ENCODE data around the gene CD72.
A peak's percentile ranks its signal among the peaks of the same experiment; 100 is the strongest.
"Not testable (repeated sequence)": the region's sequence is repeated elsewhere in the genome, so short reads cannot be mapped to it uniquely, and the experiment has no call there.

The CD72 gene

GRCh38 chr9:35649431-35650340 lies 31.5 kb upstream of the CD72 start:
- DNase-seq = peak; percentile 64

DNA sequence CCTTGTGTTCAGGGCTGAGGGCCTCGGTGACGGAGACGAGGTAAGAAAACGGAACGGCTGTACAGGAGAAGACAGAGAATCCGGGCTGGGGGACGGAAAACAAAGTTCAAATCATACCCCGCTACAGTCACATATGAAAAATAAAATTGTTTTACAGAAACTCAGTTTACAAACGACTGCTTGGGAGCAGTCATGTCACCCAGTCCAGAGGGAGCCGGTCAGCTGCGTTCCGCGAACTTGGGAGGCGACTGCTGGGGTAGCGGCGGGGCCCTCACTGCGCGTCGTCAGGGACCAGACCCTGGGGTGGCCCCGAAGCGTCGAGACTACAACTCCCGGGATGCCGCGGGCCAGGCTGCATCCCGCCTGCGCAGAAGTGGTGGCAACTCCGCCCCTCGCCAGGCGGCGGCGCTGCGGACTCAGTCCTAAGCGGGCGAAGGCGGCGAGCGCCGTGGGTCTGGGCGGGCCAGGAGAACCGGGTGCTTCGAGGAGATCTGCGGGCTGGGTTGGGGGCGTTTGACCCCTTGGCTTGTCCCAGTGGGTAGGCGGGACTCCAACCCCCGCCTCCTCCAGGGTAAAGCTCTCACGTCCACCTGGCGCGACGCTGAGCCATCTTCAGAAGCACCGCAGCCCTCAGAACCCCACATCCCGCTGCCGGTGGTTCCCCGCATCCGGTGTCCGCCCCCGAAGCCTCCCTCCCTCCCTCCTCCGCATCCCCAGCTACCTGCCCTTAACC lies 28.5 kb upstream of the CD72 start:
- DNase-seq = peak; percentile 94

DNA sequence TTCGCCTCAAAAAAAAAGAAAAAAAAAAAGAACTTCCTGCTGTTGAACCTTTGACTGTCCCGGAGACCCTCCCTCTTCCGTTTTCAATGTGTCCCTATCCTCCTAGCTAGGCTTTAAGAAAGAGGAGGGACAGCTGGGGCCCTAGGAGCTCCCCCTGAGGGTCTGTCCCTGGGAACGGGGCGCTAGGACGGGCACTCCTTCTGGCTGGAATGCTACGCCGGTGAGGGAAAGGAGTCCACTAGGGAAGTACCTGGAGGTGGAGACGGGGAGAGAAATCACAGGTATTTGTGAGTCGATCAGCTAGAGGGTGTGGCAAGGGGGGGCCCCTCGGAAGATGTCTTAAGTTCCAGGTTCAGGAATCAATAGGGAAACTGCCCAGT lies 27.9 kb upstream of the CD72 start:
- no peak for DNase-seq

DNA sequence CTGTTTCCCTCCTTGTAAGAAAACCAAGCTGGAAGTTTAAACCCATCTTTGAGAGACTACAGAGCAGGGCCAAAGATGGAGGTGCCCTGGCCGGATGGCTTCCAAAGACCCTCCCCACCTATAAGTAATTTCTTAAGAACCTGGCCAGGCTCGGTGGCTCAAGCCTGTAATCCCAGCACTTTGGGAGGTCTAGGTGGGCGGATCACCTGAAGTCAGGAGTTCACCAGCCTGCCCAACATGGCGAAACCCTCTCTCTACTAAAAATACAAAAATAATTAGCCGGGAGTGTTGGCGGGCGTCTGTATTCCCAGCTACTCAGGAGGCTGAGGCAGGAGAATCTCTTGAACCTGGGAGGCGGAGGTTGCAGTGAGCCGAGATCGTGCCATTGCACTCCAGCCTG lies 27.5 kb upstream of the CD72 start:
- not testable (repeated sequence) for DNase-seq

DNA sequence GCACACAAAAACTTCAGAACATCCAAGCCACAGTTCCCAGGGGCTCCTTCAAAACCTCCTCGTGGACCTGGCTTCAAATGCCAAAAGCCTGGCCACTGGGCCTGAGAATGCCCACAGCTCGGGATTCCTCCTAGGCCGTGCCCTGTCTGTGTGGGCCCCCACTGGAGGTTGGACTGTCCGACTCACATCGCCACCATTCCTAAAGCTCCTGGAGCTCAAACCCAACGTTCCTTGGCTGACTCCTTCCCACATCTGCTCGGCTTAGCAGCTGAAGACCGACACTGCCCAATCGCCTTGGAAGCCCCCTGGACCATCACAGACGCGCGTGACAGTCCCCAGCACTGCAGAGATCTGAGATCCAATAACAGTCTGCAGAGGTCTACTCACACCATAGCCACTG lies 24.8 kb upstream of the CD72 start:
- DNase-seq = no peak

DNA sequence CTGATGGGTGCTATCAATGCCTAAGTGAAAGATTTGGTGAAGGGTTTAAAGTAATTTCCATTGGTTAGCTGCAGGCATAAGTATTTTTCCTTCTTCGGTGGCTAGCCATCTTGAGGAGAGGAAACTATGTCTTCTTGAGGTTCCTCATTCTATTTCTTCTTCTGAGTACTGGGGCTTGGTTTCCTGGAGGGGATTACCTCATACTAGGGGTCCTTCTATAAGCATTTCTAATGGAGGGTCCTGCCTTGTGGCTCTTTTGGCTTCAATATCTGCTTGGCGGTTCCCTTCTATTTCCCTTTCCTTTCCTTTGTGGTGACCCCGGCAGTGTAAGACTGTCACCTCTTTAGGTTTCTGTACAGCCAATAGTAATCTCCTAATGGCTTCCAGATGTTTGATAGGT lies 23.3 kb upstream of the CD72 start:
- DNase-seq = not testable (repeated sequence)

GRCh38 chr9:35640431-35640830 lies 22.2 kb upstream of the CD72 start:
- DNase-seq = not testable (repeated sequence)

- DNase-seq = no peak
Measured at GRCh38 chr9:35639631-35640030, 21.4 kb upstream of the CD72 start.

DNA sequence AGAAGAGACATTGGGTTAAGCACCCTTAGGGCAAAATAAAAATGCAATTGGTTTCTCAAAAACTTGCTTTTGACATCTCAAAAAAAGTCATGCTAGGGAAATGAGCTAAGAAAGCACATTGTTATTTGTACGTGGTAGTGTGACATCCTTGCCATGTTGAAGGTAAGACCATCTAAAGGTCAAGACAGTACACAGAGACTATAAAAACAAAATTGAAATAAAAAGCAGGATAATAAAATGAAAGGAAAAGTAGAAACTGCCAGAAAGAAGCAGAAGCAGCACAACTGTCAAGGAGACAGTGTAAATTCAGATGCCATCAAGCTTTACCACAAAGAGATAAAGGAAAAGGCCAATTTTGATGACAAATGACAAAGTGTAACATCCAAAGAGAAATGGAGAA lies 21.0 kb upstream of the CD72 start:
- not testable (repeated sequence) for DNase-seq

GRCh38 chr9:35638751-35639150 lies 20.5 kb upstream of the CD72 start:
- peak; percentile 20 for DNase-seq

GRCh38 chr9:35637427-35637955 lies 19.3 kb upstream of the CD72 start:
- not testable (repeated sequence) for DNase-seq

DNA sequence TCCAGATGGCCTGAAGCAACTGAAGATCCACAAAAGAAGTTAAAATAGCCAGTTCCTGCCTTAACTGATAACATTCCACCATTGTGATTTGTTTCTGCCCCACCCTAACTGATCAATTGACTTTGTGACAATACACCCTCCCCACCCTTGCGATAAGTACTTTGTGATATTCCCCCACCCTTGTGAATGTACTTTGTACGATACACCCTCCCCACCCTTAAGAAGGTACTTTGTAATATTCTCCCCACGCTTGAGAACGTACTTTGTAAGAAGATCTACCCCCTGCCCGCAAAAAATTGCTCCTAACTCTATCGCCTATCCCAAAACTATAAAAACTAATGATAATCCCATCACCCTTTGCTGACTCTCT lies 18.6 kb upstream of the CD72 start:
- DNase-seq = not testable (repeated sequence)

DNA sequence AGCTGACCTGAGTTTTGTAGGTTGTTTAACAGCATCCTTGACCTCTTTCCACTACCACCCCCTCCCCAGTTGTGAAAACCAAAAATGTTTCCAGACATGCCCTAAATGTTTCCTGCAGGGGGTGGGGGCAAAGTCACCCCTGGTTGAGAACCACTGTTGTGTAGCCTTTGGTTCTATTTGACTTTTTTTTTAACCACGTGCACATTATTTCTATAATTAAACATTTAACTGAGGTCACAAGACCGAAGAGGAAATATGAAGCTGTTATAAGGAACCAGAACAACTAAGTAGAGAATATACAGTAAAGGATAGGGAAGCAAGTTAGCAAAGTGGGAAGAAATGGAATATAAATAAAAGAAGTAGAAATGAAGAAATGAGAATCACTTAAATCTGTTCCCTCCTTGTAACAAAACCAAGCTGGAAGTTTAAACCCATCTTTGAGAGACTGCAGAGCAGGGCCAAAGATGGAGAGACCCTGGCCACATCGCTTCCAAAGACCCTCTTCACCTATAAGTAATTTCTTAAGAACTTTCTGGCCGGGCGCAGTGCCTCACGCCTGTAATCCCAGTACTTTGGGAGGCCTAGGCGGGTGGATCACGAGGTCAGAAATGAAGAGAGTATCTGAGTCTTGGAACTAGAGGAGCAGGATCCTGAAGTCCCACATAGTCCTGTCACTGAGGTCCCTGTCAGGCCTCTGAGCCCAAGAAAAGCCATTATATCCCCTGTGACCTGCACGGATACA lies 18.1 kb upstream of the CD72 start:
- no peak for DNase-seq

- DNase-seq = no peak
Measured at GRCh38 chr9:35635730-35636129, 17.5 kb upstream of the CD72 start.

GRCh38 chr9:35629597-35629996 lies 11.4 kb upstream of the CD72 start:
- DNase-seq = no peak

GRCh38 chr9:35628389-35628991 lies 10.3 kb upstream of the CD72 start:
- no peak for DNase-seq

DNA sequence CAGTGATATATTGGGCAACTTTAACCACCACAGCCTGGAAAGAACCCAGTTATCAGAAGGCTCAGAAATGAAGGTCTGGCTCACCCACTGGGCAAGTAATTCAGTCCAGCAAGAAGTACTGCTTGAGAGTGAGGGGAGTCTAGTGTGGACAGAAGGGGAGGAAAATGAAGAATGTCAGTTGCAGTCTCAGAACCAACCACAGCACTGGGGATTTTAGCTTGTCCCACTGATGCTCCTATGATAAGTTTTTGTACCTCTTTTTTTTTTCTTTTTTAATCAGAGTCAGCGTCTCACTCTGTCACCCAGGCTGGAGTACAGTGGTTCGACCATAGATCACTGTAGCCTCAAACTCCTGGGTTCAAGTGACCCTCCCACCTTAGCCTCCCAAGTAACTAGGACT lies 9.4 kb upstream of the CD72 start:
- DNase-seq = no peak

GRCh38 chr9:35619800-35620158 lies 1.6 kb upstream of the CD72 start:
- DNase-seq = peak; percentile 47

DNA sequence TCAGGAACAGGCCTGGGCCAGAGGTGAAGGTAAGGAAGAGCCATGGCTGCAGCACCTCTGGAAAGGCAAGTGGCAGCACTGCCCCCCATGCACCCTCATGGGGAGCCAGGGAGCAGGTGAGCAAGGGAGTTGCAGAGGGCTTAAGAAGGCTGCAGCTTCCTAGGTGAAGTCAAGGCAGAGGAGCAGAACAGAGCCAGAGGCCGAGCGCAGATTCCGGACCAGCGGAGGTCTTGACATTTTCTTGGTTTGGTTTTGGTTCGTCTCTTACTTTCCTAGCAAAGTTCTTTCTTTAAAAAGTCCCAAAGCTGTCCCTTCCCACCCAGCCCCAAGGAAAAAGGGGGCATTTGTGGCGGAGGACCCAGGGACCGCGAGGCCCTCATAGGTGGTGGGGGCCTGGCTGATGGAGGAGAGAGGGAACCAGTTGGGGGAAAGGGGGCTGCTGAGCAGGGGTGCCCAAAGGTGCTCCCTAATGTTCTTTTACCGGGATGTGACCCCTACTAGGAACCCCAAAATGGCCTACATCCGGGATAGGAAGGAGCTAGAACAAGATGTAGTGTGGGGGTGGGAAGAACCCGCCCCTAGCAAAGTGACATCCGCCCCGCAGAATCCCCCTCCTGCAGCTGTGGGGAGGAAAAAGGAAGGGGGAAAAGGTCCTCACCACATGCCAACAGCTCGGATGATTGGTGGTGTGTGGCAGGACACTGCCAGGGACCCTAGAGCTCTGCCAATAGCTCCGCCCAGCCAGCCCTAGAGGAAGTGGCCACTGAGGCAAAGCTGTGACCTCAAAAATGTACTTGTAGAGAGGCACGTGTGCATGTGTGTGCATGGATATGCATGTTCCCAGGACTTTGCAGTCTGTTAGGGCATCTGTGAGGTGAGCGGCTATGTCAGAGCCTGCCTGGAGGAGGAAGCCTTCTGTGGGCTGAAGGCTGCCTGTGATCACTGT lies 914 bp upstream of the CD72 start:
- peak; percentile 56 for DNase-seq

DNA sequence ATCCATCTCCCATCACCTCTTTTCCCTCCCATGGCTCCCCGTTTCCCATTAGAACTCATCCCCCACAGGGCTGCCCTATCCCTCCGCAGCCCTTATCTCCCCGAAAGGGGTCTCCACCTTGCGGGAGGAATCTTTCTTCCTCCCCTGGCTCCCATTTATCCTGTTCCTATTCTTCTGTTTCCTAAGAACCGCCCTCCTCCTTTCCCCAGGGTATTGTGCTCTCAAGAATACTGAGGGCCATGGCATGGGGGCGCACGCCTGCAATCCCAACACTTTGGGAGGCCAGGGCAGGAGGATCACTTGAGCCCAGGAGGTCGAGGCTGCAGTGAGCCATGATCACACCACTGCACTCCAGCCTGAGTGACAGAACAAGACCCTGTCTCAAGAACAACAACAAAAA lies 665 bp downstream of the CD72 start:
- no peak for DNase-seq

DNA sequence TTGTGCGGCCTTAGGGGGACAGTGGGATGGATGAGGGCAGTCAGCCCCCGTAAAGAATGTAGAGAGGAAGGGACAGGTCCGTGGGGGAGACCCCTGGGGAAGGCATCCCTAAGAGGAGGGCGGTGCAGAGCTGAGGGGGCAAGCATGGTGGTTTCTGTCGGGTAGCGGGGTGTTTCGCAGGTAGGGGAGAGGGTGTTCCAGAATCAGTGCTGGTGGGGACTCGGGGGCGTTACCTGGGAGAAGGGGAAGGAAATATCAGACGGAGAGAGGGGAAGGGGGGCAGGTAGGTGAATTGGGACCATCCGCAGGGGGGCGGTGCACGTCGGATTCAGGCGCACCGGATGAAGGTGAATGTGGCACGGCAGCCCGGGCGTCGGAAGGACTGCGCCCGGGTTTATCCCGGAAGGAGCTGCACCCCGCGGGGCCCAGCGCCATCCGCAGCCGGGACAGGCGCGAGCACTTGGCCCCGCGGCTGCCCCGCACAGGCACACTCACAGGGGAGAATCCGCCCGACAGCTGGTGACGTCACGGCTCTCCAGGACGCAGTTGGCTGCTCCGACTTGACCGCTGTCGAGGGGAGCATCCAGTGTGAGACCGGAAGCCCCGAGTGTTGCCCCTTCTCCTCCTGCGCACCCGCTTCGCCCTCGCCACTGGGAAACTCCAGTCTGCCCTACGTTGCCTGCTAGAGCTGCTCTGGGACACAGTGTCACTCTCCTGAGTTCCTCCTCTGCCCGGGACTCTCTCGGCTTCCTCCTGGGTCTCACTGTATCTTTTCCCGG lies 1.3 kb downstream of the CD72 start:
- DNase-seq = peak; percentile 80

Measured in stimulated activated CD4-positive, alpha-beta T cell treated with anti-CD3 and anti-CD28 coated beads, Interleukin-15, amount 100 ng/mL, for 24 hours (primary cell).